T-cell (primary cell): ENCODE measurements around the gene KCNAB3. TPM values are rescaled to one million over a fixed set of nuclear protein-coding genes. Genes with fewer than 3 reads are reported as not detected.

Experiments
- ATAC-seq, 4 experiments: fragments of 200-7000 bp in 3 of 4; fragments of 150-1000 bp in 1 of 4; cut with Tn5 transposase; replicated peaks in 1 of 4; 1 replicate in 3 of 4; 2 replicates in 1 of 4; pipeline ENCODE4 v1.10.0; 2021; ENCODE audit warnings: moderate library complexity in 3 of 4, mild to moderate bottlenecking in 2 of 4, moderate number of reproducible peaks in 1 of 4
- CTCF ChIA-PET, 2 donors: fragments of 300-600 bp; sonication (Branson Sonifier 250); formaldehyde crosslinking; loops; one replicate each; lab custom pipeline; 2022; ENCODE audit warnings: antibody characterized with exemption in 2 of 2; lab: Charles Lee
- POLR2A ChIA-PET, 2 donors: fragments of 300-600 bp; sonication (Branson Sonifier 250); formaldehyde crosslinking; loops; one replicate each; lab custom pipeline; 2022; ENCODE audit warnings: antibody characterized with exemption in 2 of 2; lab: Charles Lee
- DNase-seq, 35 experiments: peaks; one replicate each; pipeline versions ENCODE4 v3.0.0 to v3.0.0-alpha.2; 2013 to 2023
- H3K27ac ChIP-seq: one replicate; pipeline ENCODE4 v1.5.1; 2013; ENCODE audit warnings: low read length
- H3K27me3 ChIP-seq, 2 experiments: replicated peaks in 1 of 2; 1 replicate in 1 of 2; 2 replicates in 1 of 2; pipeline versions ENCODE4 v1.6.1 to v1.7.0; 2013; ENCODE audit warnings: low read length in 1 of 2, mixed read lengths in 1 of 2; ENCODE audit not compliant: control insufficient read depth in 2 of 2, insufficient read depth in 2 of 2; ENCODE audit errors: extremely low read depth in 1 of 2
- H3K36me3 ChIP-seq, 2 donors: 1 replicate in 1 of 2; 2 replicates in 1 of 2; pipeline versions ENCODE4 v1.6.1 to v1.7.0; 2013; ENCODE audit warnings: low read length in 1 of 2; ENCODE audit not compliant: control insufficient read depth in 2 of 2, insufficient read depth in 1 of 2; ENCODE audit errors: extremely low read depth in 1 of 2
- H3K4me1 ChIP-seq, 2 experiments: 1 replicate in 1 of 2; 2 replicates in 1 of 2; pipeline versions ENCODE4 v1.6.1 to v1.7.0; 2013; ENCODE audit warnings: low read length in 2 of 2, mixed read lengths in 1 of 2; ENCODE audit not compliant: insufficient read depth in 2 of 2, control insufficient read depth in 1 of 2; ENCODE audit errors: extremely low read depth in 1 of 2
- H3K4me3 ChIP-seq, 2 donors: 1 replicate in 1 of 2; 2 replicates in 1 of 2; pipeline versions ENCODE4 v1.5.1 to v1.7.0; 2013; ENCODE audit warnings: mild to moderate bottlenecking in 2 of 2, low read length in 1 of 2, moderate library complexity in 1 of 2; ENCODE audit not compliant: control insufficient read depth in 1 of 2; ENCODE audit errors: extremely low read depth in 1 of 2
- H3K9me3 ChIP-seq: 2 replicates; pipeline ENCODE4 v1.7.0; 2013
- H3K27ac Mint-ChIP-seq, 2 donors: one replicate each; pipeline ENCODE4 v1.8.0; 2020 to 2021; ENCODE audit warnings: mild to moderate bottlenecking in 2 of 2, mixed read lengths in 2 of 2
- H3K27me3 Mint-ChIP-seq, 2 donors: one replicate each; pipeline ENCODE4 v1.8.0; 2021 to 2022; ENCODE audit warnings: mixed read lengths in 2 of 2
- H3K36me3 Mint-ChIP-seq: one replicate; pipeline ENCODE4 v1.8.0; 2021; ENCODE audit warnings: mixed read lengths
- H3K4me1 Mint-ChIP-seq, 3 donors: one replicate each; pipeline ENCODE4 v1.8.0; 2020 to 2022; ENCODE audit warnings: mixed read lengths in 3 of 3, mild to moderate bottlenecking in 1 of 3
- H3K4me3 Mint-ChIP-seq, 3 donors: one replicate each; pipeline ENCODE4 v1.8.0; 2020 to 2022; ENCODE audit warnings: mild to moderate bottlenecking in 3 of 3, mixed read lengths in 3 of 3, moderate library complexity in 3 of 3
- H3K9me3 Mint-ChIP-seq, 3 donors: one replicate each; pipeline ENCODE4 v1.8.0; 2020 to 2022; ENCODE audit warnings: mixed read lengths in 3 of 3
- WGBS: methylation state at CpG from one replicate; pipeline ENCODE4 v1.1.5; 2013; ENCODE audit warnings: missing lambda C conversion rate; ENCODE audit not compliant: insufficient coverage; 5-methylcytosine and 5-hydroxymethylcytosine counted together
- total RNA-seq, 35 experiments: library from RNA in 6 of 35; stranded (reverse) in 6 of 35; fragments of 120-200 nt in 1 of 35; gene quantifications; one replicate each; pipeline versions ENCODE4 v1.2.1 to v1.2.4 and lab custom pipeline; 2013 to 2026

Gene KCNAB3
- 10 to 100 TPM; 10.0 to 18.1 (median 14.5) TPM for total RNA-seq
- 3.5 TPM for total RNA-seq (2013)
- 3.4 to 13.0 (median 6.6) reads per million in 29 experiments for total RNA-seq (lab: John Stamatoyannopoulos, UW)

DNA sequence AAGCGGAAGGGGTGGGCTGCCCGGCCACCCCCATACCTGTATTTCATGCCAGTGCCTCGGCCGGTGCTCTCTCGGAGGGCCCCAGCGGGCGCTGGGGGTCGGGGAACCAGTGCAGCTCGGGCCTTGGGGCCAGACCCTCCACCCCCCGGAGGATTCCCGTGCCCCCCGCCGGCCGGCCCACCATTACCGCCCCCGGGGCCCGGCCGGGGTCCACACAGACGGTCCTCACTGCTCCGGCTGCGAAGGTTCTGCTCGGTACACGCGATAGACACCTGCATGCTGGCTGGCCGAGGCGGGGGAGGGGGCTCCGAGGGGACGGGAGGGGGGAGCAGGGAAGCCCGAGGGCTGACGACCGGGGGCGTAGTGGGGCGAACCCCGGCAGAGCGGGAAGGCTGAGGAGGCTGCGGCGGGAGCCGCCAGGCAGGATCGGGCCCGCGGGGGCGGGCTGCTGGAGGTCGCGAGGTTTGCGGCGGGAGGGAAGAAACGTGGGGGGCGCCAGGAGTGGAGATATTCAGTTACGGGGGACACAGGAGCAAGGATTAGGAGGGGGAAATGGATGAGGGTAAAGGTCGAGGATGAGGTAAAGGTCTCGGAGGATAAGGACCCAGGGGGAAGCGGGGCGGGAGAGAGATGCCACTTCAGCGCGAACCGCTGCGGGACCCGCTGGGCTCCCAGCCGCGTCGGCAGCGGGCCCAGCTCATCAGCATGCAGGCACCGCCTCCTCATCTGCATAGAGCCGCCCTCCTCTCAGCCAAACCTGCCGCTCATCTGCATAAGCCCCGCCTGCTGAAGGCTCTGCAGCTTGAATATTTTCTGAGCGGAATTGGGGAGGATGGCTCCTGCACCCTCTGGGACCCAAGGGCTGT is at the start of gene KCNAB3:
TSS of gene KCNAB3 (minus strand) at position 699 of the 866 bp plus-strand sequence. CDS start at position 278, 421 bp downstream.
- WGBS = 59% methylated on average over 50 of the region's 67 CpGs
- H3K27me3 Mint-ChIP-seq = no peaks in the 10 kb centered on the region
- CTCF ChIA-PET = no interaction called here
- peak within 1 kb of the TSS; percentile 93 to 98 (median 94) for H3K4me3 Mint-ChIP-seq
- peak in 33 of 35 experiments; percentile 22 to 76 (median 49) for DNase-seq
- Histone ChIP-seq H3K9me3 (no peaks in the 10 kb centered on the region), H3K4me1 (peaks cover 18 to 37% of the 10 kb centered on the region in 2 experiments), H3K27ac (no peak within 1 kb of the TSS), H3K4me3 (peak within 1 kb of the TSS; percentile 17 to 88), H3K27me3 (no peaks in the 10 kb centered on the region), H3K36me3 (peaks cover 3 to 20% of the 10 kb centered on the region in 2 donors)
- peaks cover 4% of the 10 kb centered on the region for H3K36me3 Mint-ChIP-seq
- H3K9me3 Mint-ChIP-seq = no peaks in the 10 kb centered on the region
- peaks cover 44 to 49% (median 48%) of the 10 kb centered on the region in 3 donors for H3K4me1 Mint-ChIP-seq
- peak within 1 kb of the TSS; percentile 93 to 94 for H3K27ac Mint-ChIP-seq
- ATAC-seq = peak in 1 of 4 experiments; percentile 47
- POLR2A ChIA-PET = interaction anchor here in 1 of 2 donors (0.6 kb wide), 1 partner anchor 11 kb away, joined by 3 read pairs; no protein-coding TSS in a partner anchor

GRCh38 chr17:7977805-7978204 is 48.1 kb upstream of the KCNAB3 start:
- H3K36me3 Mint-ChIP-seq = peaks cover 7% of the 10 kb centered on the region
- H3K27me3 Mint-ChIP-seq = peaks cover 0 to 9% of the 10 kb centered on the region in 2 donors
- no peak for ATAC-seq
- Histone ChIP-seq H3K4me1 (no peaks in the 10 kb centered on the region), H3K27ac (no peak overlapping the region), H3K27me3 (peaks cover 0 to 3% of the 10 kb centered on the region in 2 experiments), H3K36me3 (no peaks in the 10 kb centered on the region), H3K9me3 (no peaks in the 10 kb centered on the region), H3K4me3 (no peak overlapping the region)
- DNase-seq = no peak
- POLR2A ChIA-PET = interaction anchor here in 1 of 2 donors (0.6 kb wide), 1 partner anchor 26 kb away, joined by 4 read pairs; no protein-coding TSS in a partner anchor
- no peaks in the 10 kb centered on the region for H3K4me1 Mint-ChIP-seq
- H3K27ac Mint-ChIP-seq = no peak overlapping the region
- no peak overlapping the region for H3K4me3 Mint-ChIP-seq
- WGBS = no CpG with 5 or more reads among the region's 5 CpGs
- H3K9me3 Mint-ChIP-seq = peaks cover 7 to 15% (median 11%) of the 10 kb centered on the region in 3 donors
- CTCF ChIA-PET = interaction anchor here in 1 of 2 donors (0.6 kb wide), 1 partner anchor 23 kb away, joined by 6 read pairs; no protein-coding TSS in a partner anchor

DNA sequence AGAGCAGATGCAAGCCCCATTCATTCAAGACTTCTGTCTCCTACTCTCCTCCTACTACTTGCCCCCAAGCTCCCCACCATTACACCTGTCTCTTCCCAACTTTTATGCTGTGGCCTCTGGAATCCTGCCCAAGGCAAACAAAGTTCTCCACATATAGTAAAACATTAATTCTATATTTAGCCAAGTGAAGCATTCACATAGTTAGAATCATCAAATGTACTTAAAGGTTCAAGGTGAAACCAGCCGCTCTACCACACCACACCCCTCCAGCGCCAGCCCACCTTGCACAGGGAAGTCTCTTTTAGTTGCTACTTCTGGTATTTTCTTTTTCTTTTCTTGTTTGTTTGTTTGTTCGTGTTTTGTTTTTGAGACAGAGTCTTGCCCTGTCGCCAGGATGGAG is 47.4 kb upstream of the KCNAB3 start:
- no peak overlapping the region for H3K4me3 ChIP-seq
- Mint-ChIP-seq H3K4me3 (no peak overlapping the region), H3K27ac (no peak overlapping the region), H3K9me3 (peaks cover 7 to 15% (median 11%) of the 10 kb centered on the region in 3 donors), H3K27me3 (peaks cover 0 to 6% of the 10 kb centered on the region in 2 donors), H3K36me3 (peaks cover 7% of the 10 kb centered on the region), H3K4me1 (no peaks in the 10 kb centered on the region)
- no peaks in the 10 kb centered on the region for H3K4me1 ChIP-seq
- H3K36me3 ChIP-seq = no peaks in the 10 kb centered on the region
- H3K27ac ChIP-seq = no peak overlapping the region
- peaks cover 0 to 7% of the 10 kb centered on the region in 2 experiments for H3K27me3 ChIP-seq
- H3K9me3 ChIP-seq = no peaks in the 10 kb centered on the region
- DNase-seq = no peak
- 50% methylated on average over 1 of the region's 4 CpGs for WGBS
- ATAC-seq = no peak
- POLR2A ChIA-PET = no interaction called here
- CTCF ChIA-PET = no interaction called here

DNA sequence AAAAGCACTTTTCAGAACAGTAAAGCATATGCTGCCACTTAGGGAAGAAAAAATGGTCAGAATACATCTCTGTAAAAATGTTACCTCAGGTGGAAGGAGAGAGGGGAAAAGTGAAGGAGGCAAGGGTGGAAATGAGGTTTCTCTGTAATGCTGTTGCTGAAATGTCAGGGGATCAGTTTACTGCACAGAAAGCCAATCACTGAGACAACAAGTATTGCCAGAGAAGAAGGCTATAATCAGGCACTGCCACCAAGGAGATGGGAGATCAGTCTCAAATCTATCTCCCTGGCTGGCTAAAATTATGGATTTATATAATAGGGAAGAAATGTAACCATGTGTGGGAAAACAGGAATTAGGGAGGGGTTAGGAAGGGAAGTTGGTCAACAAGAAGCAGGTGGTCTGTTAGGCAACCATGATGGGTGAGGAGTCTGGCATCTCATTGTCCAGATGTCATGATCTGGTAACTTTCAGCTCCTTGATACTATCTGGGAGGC is 45.0 kb upstream of the KCNAB3 start:
- peaks cover 7 to 15% (median 11%) of the 10 kb centered on the region in 3 donors for H3K9me3 Mint-ChIP-seq
- peaks cover 6% of the 10 kb centered on the region in 2 donors for H3K27me3 Mint-ChIP-seq
- Histone ChIP-seq H3K4me1 (no peaks in the 10 kb centered on the region), H3K27ac (no peak overlapping the region), H3K36me3 (no peaks in the 10 kb centered on the region), H3K27me3 (peaks cover 0 to 17% of the 10 kb centered on the region in 2 experiments), H3K9me3 (no peaks in the 10 kb centered on the region), H3K4me3 (no peak overlapping the region)
- DNase-seq = no peak
- ChIA-PET POLR2A (no interaction called here), CTCF (no interaction called here)
- H3K4me1 Mint-ChIP-seq = no peaks in the 10 kb centered on the region
- no peak for ATAC-seq
- H3K4me3 Mint-ChIP-seq = no peak overlapping the region
- peaks cover 7% of the 10 kb centered on the region for H3K36me3 Mint-ChIP-seq
- no peak overlapping the region for H3K27ac Mint-ChIP-seq

GRCh38 chr17:7972131-7972785 is 42.6 kb upstream of the KCNAB3 start:
- peaks cover 7 to 15% (median 11%) of the 10 kb centered on the region in 3 donors for H3K9me3 Mint-ChIP-seq
- CTCF ChIA-PET = no interaction called here
- DNase-seq = no peak
- no peak for ATAC-seq
- POLR2A ChIA-PET = no interaction called here
- Histone ChIP-seq H3K27ac (no peak overlapping the region), H3K4me1 (no peaks in the 10 kb centered on the region), H3K9me3 (no peaks in the 10 kb centered on the region), H3K4me3 (no peak overlapping the region), H3K27me3 (peaks cover 0 to 23% of the 10 kb centered on the region in 2 experiments), H3K36me3 (no peaks in the 10 kb centered on the region)
- WGBS = 83% methylated on average over 2 of the region's 8 CpGs
- peaks cover 7% of the 10 kb centered on the region for H3K36me3 Mint-ChIP-seq
- H3K4me1 Mint-ChIP-seq = no peaks in the 10 kb centered on the region
- no peak overlapping the region for H3K4me3 Mint-ChIP-seq
- peaks cover 6% of the 10 kb centered on the region in 2 donors for H3K27me3 Mint-ChIP-seq
- no peak overlapping the region for H3K27ac Mint-ChIP-seq

DNA sequence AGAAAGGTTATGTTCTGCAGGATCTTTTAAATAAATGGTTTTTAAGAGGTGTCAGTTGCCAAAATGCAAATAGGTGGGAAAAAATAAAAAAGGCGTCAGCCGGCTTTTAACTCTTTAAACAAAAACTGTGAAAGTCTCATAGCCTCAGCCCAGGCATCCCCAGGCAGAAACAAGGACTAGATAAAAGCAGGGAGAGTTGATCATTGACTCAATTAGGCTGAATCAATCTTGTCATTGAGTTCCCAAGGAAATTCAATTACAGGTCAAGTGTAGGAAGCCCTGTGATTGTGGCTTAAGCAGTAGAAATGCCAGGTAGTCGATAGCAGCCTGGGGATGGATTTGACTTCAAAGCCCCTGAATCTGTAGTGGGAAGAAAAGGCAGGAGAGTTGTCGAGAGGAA is 42.0 kb upstream of the KCNAB3 start:
- H3K36me3 ChIP-seq = no peaks in the 10 kb centered on the region
- ATAC-seq (no peak), DNase-seq (no peak)
- ChIA-PET POLR2A (no interaction called here), CTCF (no interaction called here)
- Mint-ChIP-seq H3K4me3 (no peak overlapping the region), H3K4me1 (no peaks in the 10 kb centered on the region), H3K9me3 (peaks cover 7 to 15% (median 11%) of the 10 kb centered on the region in 3 donors), H3K36me3 (peaks cover 7% of the 10 kb centered on the region), H3K27ac (no peak overlapping the region), H3K27me3 (peaks cover 6% of the 10 kb centered on the region in 2 donors)
- H3K9me3 ChIP-seq = no peaks in the 10 kb centered on the region
- no peak overlapping the region for H3K4me3 ChIP-seq
- WGBS = 73% methylated on average over 2 of the region's 4 CpGs
- H3K27ac ChIP-seq = no peak overlapping the region
- H3K27me3 ChIP-seq = peaks cover 0 to 23% of the 10 kb centered on the region in 2 experiments
- H3K4me1 ChIP-seq = no peaks in the 10 kb centered on the region
